ENCODE results near the gene FGF8. TPM values are rescaled to one million over a fixed set of nuclear protein-coding genes. Genes with fewer than 3 reads are reported as not detected.

Gene FGF8
- total RNA-seq, 2 donors from 2014 or later = 13.3 to 46.5 TPM

GRCh38 chr10:101762736-101763135 is 13.2 kb downstream of the FGF8 start:
- Histone ChIP-seq H3K9me3 (ENCODE audit: control insufficient read depth, low read length) (no peaks in the 10 kb centered on the region), H3K36me3 (ENCODE audit: control insufficient read depth, insufficient read depth, low read length) (peaks cover 5% of the 10 kb centered on the region), H3K27me3 (ENCODE audit: control insufficient read depth, insufficient read depth, low read length, poor library complexity, severe bottlenecking) (no peaks in the 10 kb centered on the region), H3K4me1 (ENCODE audit: control insufficient read depth, insufficient read depth, low read length) (peaks cover 22% of the 10 kb centered on the region), H3K27ac (ENCODE audit: low read depth, low read length) (no peak overlapping the region), H3K4me3 (ENCODE audit: low read length) (no peak overlapping the region), H3K9ac (ENCODE audit: extremely low read depth, low read length, poor library complexity, severe bottlenecking) (no peak overlapping the region)
- DNase-seq = no peak
- Mint-ChIP-seq H3K27me3 (ENCODE audit: insufficient read depth) (peaks cover 3% of the 10 kb centered on the region), H3K36me3 (ENCODE audit: low read depth) (no peaks in the 10 kb centered on the region), H3K4me1 (peaks cover 25% of the 10 kb centered on the region), H3K9me3 (no peaks in the 10 kb centered on the region), H3K27ac (no peak overlapping the region), H3K4me3 (no peak overlapping the region)
- no peak for TF ChIP-seq CTCF (conservative IDR thresholded peaks at IDR 0.05)
- WGBS, 2 experiments (ENCODE audit: insufficient coverage in 1 of 2, insufficient read length in 1 of 2) = 89 to 91% methylated on average over 3 to 5 of the region's 5 CpGs

- WGBS, 2 experiments (ENCODE audit: insufficient coverage in 1 of 2, insufficient read length in 1 of 2) = 97% methylated on average over 5 to 8 of the region's 9 CpGs
- no peak for TF ChIP-seq CTCF (conservative IDR thresholded peaks at IDR 0.05)
- no peak overlapping the region for H3K27ac Mint-ChIP-seq
- H3K4me3 Mint-ChIP-seq = no peak overlapping the region
- H3K36me3 Mint-ChIP-seq (ENCODE audit: low read depth) = no peaks in the 10 kb centered on the region
- H3K27me3 Mint-ChIP-seq (ENCODE audit: insufficient read depth) = peaks cover 3% of the 10 kb centered on the region
- no peak overlapping the region for H3K4me3 ChIP-seq (ENCODE audit: low read length)
- H3K4me1 ChIP-seq (ENCODE audit: control insufficient read depth, insufficient read depth, low read length) = peaks cover 24% of the 10 kb centered on the region
- no peaks in the 10 kb centered on the region for H3K9me3 Mint-ChIP-seq
- H3K27ac ChIP-seq (ENCODE audit: low read depth, low read length) = no peak overlapping the region
- peaks cover 5% of the 10 kb centered on the region for H3K36me3 ChIP-seq (ENCODE audit: control insufficient read depth, insufficient read depth, low read length)
- H3K27me3 ChIP-seq (ENCODE audit: control insufficient read depth, insufficient read depth, low read length, poor library complexity, severe bottlenecking) = no peaks in the 10 kb centered on the region
- DNase-seq = no peak
- no peak overlapping the region for H3K9ac ChIP-seq (ENCODE audit: extremely low read depth, low read length, poor library complexity, severe bottlenecking)
- peaks cover 25% of the 10 kb centered on the region for H3K4me1 Mint-ChIP-seq
- no peaks in the 10 kb centered on the region for H3K9me3 ChIP-seq (ENCODE audit: control insufficient read depth, low read length)
These were observed 14.7 kb downstream of the FGF8 start for GRCh38 chr10:101761226-101761625.

GRCh38 chr10:101760510-101760909 is 15.4 kb downstream of the FGF8 start:
- peaks cover 3% of the 10 kb centered on the region for H3K27me3 Mint-ChIP-seq (ENCODE audit: insufficient read depth)
- peaks cover 25% of the 10 kb centered on the region for H3K4me1 Mint-ChIP-seq
- H3K36me3 Mint-ChIP-seq (ENCODE audit: low read depth) = no peaks in the 10 kb centered on the region
- no peak for DNase-seq
- H3K27me3 ChIP-seq (ENCODE audit: control insufficient read depth, insufficient read depth, low read length, poor library complexity, severe bottlenecking) = no peaks in the 10 kb centered on the region
- WGBS, 2 experiments (ENCODE audit: insufficient coverage in 1 of 2, insufficient read length in 1 of 2) = 92 to 96% methylated on average over 3 of the region's 3 CpGs
- no peak for TF ChIP-seq CTCF (conservative IDR thresholded peaks at IDR 0.05)
- H3K9me3 ChIP-seq (ENCODE audit: control insufficient read depth, low read length) = no peaks in the 10 kb centered on the region
- H3K4me1 ChIP-seq (ENCODE audit: control insufficient read depth, insufficient read depth, low read length) = peaks cover 24% of the 10 kb centered on the region
- no peak overlapping the region for H3K27ac ChIP-seq (ENCODE audit: low read depth, low read length)
- H3K9ac ChIP-seq (ENCODE audit: extremely low read depth, low read length, poor library complexity, severe bottlenecking) = no peak overlapping the region
- H3K4me3 Mint-ChIP-seq = no peak overlapping the region
- peaks cover 5% of the 10 kb centered on the region for H3K36me3 ChIP-seq (ENCODE audit: control insufficient read depth, insufficient read depth, low read length)
- no peak overlapping the region for H3K27ac Mint-ChIP-seq
- no peak overlapping the region for H3K4me3 ChIP-seq (ENCODE audit: low read length)
- H3K9me3 Mint-ChIP-seq = no peaks in the 10 kb centered on the region
